Loucy (cell line): ENCODE measurements around the gene TXNDC11.

ENCODE experiments used
- H2AFZ ChIP-seq: fragments of 200-600 bp; sonication (generic); 2 replicates; pipeline ENCODE4 v1.6.0; 2016; ENCODE audit warnings: antibody characterized with exemption, mild to moderate bottlenecking, low read length, moderate library complexity
- H3F3A ChIP-seq: fragments of 200-600 bp; 2 replicates; pipeline ENCODE4 v1.6.0; 2016; ENCODE audit warnings: antibody characterized with exemption, low read depth, mild to moderate bottlenecking
- H3K27me3 ChIP-seq: fragments of 200-600 bp; sonication (generic); 2 replicates; pipeline ENCODE4 v1.6.1; 2014; ENCODE audit warnings: low read length, mild to moderate bottlenecking; ENCODE audit not compliant: insufficient read depth, poor library complexity, severe bottlenecking
- H3K36me3 ChIP-seq: fragments of 200-600 bp; sonication (generic); 2 replicates; pipeline ENCODE4 v1.6.1; 2016; ENCODE audit warnings: low read length; ENCODE audit not compliant: insufficient read depth
- H3K4me1 ChIP-seq: fragments of 200-600 bp; sonication (generic); 2 replicates; pipeline ENCODE4 v1.5.1; 2014; ENCODE audit warnings: low read length, mild to moderate bottlenecking; ENCODE audit not compliant: insufficient read depth, poor library complexity, severe bottlenecking
- H3K4me2 ChIP-seq: fragments of 200-600 bp; sonication (generic); 2 replicates; pipeline ENCODE4 v1.6.0; 2014; ENCODE audit warnings: antibody characterized with exemption, low read length, low read depth, mild to moderate bottlenecking; ENCODE audit not compliant: poor library complexity, severe bottlenecking
- H3K4me3 ChIP-seq: fragments of 200-600 bp; sonication (generic); 2 replicates; pipeline ENCODE4 v1.5.1; 2014; ENCODE audit warnings: low read length, mild to moderate bottlenecking, mixed read lengths; ENCODE audit not compliant: poor library complexity, severe bottlenecking
- H3K79me2 ChIP-seq: fragments of 200-600 bp; sonication (generic); 2 replicates; pipeline ENCODE4 v1.6.1; 2014; ENCODE audit warnings: low read length; ENCODE audit not compliant: insufficient read depth
- H3K9ac ChIP-seq: fragments of 200-600 bp; sonication (generic); 2 replicates; pipeline ENCODE4 v1.6.0; 2014; ENCODE audit warnings: mild to moderate bottlenecking, low read depth, low read length, moderate library complexity; ENCODE audit not compliant: poor library complexity, severe bottlenecking
- H3K9me2 ChIP-seq: fragments of 200-600 bp; sonication (generic); replicated peaks from 2 replicates; pipeline ENCODE4 v1.6.1; 2016; ENCODE audit warnings: low read depth, low read length, mixed read lengths
- H3K9me3 ChIP-seq: fragments of 200-600 bp; sonication (generic); 2 replicates; pipeline ENCODE4 v1.6.1; 2014; ENCODE audit warnings: mild to moderate bottlenecking, antibody characterized with exemption, low read length, low read depth; ENCODE audit not compliant: insufficient read depth
- H4K20me1 ChIP-seq: fragments of 200-600 bp; sonication (generic); 2 replicates; pipeline ENCODE4 v1.6.0; 2014; ENCODE audit warnings: antibody characterized with exemption, low read length, mild to moderate bottlenecking; ENCODE audit not compliant: insufficient read depth, poor library complexity, severe bottlenecking
- EZH2phosphoT487 ChIP-seq: fragments of 200-600 bp; IDR thresholded peaks from 2 replicates; pipeline ENCODE4 v1.6.1; 2018; ENCODE audit warnings: antibody characterized with exemption, mild to moderate bottlenecking, moderate library complexity, borderline replicate concordance
- TF ChIP-seq, protein P1 (sequence below): fragments of 200-600 bp; sonication (generic); conservative IDR thresholded peaks from 2 replicates; pipeline ENCODE4 v1.5.1; 2014; ENCODE audit warnings: mild to moderate bottlenecking, antibody characterized with exemption, low read length

TXNDC11 gene

DNA sequence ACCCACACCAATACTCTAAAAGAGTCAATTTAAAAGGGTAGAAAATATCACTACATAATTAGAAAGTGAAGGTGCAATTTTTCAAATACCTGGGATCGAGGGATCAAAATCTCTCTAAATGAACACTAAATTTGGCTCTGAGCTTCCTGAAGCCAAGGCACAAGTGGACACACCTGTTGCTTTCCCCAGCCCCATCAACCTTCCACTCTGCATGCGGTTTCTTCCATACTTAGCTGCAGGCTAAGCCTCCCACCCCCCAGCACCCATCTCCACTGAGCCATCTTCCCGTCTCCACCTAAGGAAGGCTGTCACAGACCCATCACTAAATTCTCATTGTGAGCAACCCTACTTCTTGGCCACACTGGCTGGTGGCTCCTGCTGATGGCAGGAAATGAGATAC, 30.5 kb downstream of the TXNDC11 start:
- Histone ChIP-seq H3K4me1 (peaks cover 4% of the 10 kb centered on the region), H3K9ac (no peak overlapping the region), H3K4me2 (no peak overlapping the region), H2AFZ (no peak overlapping the region), H3K9me2 (no peaks in the 10 kb centered on the region), H3K4me3 (no peak overlapping the region), H3K36me3 (peaks cover 10% of the 10 kb centered on the region; the same call in 1 of the 2 replicates), H4K20me1 (no peaks in the 10 kb centered on the region), H3K79me2 (no peaks in the 10 kb centered on the region), H3K9me3 (no peaks in the 10 kb centered on the region), H3K27me3 (no peaks in the 10 kb centered on the region), H3F3A (no peaks in the 10 kb centered on the region)
- TF ChIP-seq, protein P1, sequence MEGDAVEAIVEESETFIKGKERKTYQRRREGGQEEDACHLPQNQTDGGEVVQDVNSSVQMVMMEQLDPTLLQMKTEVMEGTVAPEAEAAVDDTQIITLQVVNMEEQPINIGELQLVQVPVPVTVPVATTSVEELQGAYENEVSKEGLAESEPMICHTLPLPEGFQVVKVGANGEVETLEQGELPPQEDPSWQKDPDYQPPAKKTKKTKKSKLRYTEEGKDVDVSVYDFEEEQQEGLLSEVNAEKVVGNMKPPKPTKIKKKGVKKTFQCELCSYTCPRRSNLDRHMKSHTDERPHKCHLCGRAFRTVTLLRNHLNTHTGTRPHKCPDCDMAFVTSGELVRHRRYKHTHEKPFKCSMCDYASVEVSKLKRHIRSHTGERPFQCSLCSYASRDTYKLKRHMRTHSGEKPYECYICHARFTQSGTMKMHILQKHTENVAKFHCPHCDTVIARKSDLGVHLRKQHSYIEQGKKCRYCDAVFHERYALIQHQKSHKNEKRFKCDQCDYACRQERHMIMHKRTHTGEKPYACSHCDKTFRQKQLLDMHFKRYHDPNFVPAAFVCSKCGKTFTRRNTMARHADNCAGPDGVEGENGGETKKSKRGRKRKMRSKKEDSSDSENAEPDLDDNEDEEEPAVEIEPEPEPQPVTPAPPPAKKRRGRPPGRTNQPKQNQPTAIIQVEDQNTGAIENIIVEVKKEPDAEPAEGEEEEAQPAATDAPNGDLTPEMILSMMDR, result no peak
- TF ChIP-seq EZH2phosphoT487, result no peak

DNA sequence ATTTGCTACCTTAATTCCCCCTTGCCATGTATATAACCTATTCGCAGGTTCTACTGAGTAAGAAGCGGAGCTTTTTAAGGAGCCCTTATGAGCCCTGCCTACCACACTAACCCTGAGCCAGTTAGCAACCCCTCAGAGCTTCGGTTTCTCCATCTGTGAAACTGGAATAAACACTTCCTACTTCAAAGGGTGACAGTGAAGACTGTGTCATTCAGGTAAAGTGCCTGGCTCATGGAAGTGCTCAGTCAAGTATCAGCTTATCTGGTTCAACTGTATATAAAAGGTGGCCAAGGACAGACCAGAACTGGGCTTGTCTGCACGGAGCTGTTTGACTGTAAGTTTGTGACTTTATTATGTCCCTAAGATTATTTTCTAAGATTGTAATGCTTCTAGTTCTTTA, 31.0 kb downstream of the TXNDC11 start:
- no peaks in the 10 kb centered on the region for H3K27me3 ChIP-seq
- H4K20me1 ChIP-seq, result no peaks in the 10 kb centered on the region
- no peaks in the 10 kb centered on the region for H3K9me3 ChIP-seq
- no peak overlapping the region for H3K4me2 ChIP-seq
- peaks cover 10% of the 10 kb centered on the region; the same call in 1 of the 2 replicates for H3K36me3 ChIP-seq
- no peaks in the 10 kb centered on the region for H3K79me2 ChIP-seq
- H3K9ac ChIP-seq, result no peak overlapping the region
- peaks cover 4% of the 10 kb centered on the region for H3K4me1 ChIP-seq
- H3K9me2 ChIP-seq, result no peaks in the 10 kb centered on the region
- TF ChIP-seq, protein P1, result no peak
- no peak for TF ChIP-seq EZH2phosphoT487
- H3K4me3 ChIP-seq, result no peak overlapping the region
- H3F3A ChIP-seq, result no peaks in the 10 kb centered on the region
- no peak overlapping the region for H2AFZ ChIP-seq

DNA sequence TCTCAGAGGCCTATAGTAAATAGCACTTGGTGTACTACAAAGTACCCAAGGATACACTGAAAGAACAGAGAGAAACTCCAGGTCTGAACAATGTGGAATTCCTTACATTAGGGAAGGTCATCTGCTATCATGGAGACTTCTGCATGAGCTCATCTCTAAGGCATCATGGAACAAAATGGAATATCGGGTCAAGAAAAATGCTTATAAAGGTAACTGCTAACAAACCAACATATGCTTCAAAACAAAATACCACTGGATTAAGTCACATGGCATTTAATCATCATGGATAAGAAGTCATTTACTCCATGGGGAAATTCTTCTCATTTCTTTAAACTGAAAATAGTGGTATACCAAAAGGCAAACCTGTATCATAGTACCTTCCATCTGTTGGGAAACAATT, 34.2 kb downstream of the TXNDC11 start:
- H3K79me2 ChIP-seq, result no peaks in the 10 kb centered on the region
- H3K27me3 ChIP-seq, result no peaks in the 10 kb centered on the region
- no peak overlapping the region for H2AFZ ChIP-seq
- no peaks in the 10 kb centered on the region for H4K20me1 ChIP-seq
- no peak overlapping the region for H3K9ac ChIP-seq
- H3F3A ChIP-seq, result no peaks in the 10 kb centered on the region
- no peak overlapping the region for H3K4me3 ChIP-seq
- H3K36me3 ChIP-seq, result peaks cover 10% of the 10 kb centered on the region; the same call in 1 of the 2 replicates
- H3K4me2 ChIP-seq, result no peak overlapping the region
- no peaks in the 10 kb centered on the region for H3K9me2 ChIP-seq
- TF ChIP-seq, protein P1, result no peak
- TF ChIP-seq EZH2phosphoT487, result no peak
- H3K9me3 ChIP-seq, result no peaks in the 10 kb centered on the region
- no peaks in the 10 kb centered on the region for H3K4me1 ChIP-seq
